ENCODE measurements around the gene IGFBP6. TPM values are rescaled to one million over a fixed set of nuclear protein-coding genes. Genes with fewer than 3 reads are reported as not detected.

The IGFBP6 gene, protein sequence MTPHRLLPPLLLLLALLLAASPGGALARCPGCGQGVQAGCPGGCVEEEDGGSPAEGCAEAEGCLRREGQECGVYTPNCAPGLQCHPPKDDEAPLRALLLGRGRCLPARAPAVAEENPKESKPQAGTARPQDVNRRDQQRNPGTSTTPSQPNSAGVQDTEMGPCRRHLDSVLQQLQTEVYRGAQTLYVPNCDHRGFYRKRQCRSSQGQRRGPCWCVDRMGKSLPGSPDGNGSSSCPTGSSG
- 10 to 100 TPM; 16.9 to 24.5 TPM for total RNA-seq
- long read RNA-seq, transcript IGFBP6-201 (4 exons, 1,169 nt) = major isoform, 8 of 9 reads
- long read RNA-seq, partial matches to known transcripts = 1 of 9 reads
- long read RNA-seq, other reads (novel, unspliced or antisense) = 0 of 9 reads

DNA sequence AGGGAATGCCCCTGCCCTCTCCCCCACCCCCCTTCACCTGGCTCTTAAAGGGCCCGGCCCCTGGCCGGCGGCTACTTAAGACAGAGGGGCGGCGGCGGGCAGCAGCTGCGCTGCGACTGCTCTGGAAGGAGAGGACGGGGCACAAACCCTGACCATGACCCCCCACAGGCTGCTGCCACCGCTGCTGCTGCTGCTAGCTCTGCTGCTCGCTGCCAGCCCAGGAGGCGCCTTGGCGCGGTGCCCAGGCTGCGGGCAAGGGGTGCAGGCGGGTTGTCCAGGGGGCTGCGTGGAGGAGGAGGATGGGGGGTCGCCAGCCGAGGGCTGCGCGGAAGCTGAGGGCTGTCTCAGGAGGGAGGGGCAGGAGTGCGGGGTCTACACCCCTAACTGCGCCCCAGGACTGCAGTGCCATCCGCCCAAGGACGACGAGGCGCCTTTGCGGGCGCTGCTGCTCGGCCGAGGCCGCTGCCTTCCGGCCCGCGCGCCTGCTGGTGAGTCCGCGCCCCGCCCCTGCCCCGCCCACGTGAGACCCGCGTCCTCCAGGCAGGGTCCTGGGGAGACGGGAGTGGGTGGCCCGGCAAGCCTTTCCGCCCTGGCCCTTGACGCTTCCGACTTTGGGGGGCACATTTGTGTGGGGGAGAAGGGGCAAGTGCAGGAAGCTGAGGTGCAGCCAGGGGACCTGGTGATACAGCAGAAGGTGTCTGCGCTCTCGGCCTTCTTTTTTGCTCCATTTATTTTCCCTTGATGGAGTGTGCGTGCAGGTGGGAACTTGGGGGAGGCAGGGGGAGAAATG is at the start of gene IGFBP6:
Gene IGFBP6, plus strand, starts transcription at position 104 of the 790 bp plus-strand sequence. Its CDS starts 51 bp downstream, at position 155.
- peak; percentile 74 for ATAC-seq
- intact Hi-C loops (cut with DNase I, micrococcal nuclease) = loop anchor here in 1 of 2 donors (5.0 kb wide), 1 partner anchor 35 kb away; no protein-coding TSS in a partner anchor
- peak; percentile 42 to 75 for DNase-seq

DNA sequence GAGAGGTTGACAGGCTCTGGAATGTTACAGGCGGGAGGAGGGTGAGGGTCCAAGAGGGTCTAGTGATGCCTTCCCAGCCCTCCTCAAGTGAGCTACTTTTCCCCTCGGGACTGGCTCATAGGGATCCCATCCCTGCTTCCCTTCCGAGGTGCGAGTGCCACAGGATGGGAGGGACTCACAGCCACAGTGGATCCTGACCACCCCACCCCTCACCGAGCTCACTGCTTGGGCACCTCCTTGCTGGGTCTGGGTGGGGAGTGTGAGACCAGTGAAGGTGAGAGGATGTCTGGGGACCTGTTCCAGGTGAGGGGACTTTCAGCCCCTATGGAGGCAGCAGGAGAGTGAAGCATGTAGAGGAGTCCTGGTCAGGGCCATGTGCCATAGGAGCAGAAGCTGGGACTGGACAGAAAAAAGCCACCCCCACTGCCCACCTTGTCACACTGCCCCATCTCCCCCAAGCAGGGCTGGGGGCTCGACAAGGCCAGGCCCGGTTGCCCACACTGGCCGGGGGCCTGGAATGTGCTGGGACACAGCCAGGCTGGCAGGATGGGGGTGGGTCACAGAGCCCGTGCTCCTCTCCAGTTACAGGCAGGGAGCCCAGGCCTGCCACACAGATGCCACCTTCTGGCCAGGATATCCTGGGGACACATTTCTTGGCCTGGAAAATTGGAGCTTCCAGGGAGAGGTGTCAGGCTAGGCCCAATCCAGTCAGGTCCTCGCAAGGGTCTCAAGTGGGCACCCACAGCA is 49.3 kb upstream of the IGFBP6 start:
- ATAC-seq = peak; percentile 10
- intact Hi-C loops (cut with DNase I, micrococcal nuclease) = no loop called here
- DNase-seq = peak; percentile 60 to 75

DNA sequence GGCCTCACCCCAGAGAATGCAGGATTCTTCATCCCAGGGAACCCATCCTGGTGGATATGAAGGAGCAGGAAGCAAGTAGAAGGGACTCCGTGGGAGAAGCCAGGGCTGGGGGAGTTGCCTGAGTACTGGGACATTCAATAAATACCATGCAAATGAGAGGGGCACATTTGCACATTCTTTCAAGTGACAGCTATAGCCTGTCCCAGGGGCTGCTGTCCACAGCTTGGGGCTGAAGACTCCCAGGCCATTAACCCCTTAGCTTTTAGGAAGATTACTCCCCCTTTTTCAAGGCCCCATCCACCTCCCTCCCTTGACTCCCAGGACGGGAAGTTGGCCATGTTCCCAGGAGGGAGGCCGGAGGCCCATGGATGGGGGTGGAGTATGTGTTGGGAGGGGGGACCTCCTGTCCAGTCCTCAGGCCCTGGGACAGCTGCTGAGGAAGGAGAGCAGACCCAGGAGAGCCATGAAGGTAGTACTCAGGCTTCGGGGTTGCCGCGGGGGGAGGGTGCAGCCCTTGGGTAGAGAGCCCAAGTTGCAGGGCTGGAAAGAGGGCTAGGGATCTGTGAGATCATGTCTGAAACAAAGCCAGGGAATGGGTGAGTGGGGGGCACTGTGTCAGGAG is 48.6 kb upstream of the IGFBP6 start:
- ATAC-seq (no peak), DNase-seq (peak; percentile 64 to 76)
- intact Hi-C loops (cut with DNase I, micrococcal nuclease) = no loop called here

DNA sequence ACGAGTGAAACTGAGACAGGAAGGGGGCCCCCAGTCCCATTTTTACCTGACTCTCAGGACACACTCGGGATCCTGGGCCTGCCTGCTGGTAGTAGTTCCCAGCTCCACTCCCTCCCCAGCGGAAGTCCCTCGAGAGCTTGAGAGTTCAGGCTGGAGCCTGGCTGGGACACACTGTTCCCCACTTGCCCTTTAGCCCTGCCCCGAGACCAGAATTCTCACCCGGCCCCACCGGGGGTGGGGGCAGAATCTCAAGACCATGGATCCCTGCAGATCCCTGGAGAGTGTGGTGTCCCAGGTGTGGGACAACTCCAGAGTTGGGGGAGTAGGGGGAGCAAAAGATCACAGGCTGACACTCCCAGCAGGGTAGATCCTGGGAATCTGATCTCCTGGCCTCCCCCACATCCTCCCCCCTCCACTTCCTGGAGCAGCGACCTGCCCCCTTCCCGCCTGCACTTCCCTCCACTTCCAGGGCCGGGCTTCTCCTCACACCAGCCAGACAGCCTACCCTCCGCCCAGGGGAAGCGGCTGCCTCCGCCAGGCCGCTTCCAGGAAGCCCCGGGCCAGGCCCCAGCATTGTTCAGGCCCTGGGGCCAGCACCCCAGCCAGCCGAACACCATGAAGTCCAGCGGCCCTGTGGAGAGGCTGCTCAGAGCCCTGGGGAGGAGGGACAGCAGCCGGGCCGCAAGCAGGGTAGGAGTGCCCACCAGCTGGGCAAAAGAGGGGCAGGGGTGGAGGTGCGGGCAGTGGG is 47.7 kb upstream of the IGFBP6 start, which contains the start of gene TNS2:
Gene TNS2, plus strand, starts transcription at position 495 of the 748 bp plus-strand sequence. Its CDS starts 121 bp downstream, at position 616.
- peak; percentile 13 for ATAC-seq
- peak; percentile 74 to 85 for DNase-seq

DNA sequence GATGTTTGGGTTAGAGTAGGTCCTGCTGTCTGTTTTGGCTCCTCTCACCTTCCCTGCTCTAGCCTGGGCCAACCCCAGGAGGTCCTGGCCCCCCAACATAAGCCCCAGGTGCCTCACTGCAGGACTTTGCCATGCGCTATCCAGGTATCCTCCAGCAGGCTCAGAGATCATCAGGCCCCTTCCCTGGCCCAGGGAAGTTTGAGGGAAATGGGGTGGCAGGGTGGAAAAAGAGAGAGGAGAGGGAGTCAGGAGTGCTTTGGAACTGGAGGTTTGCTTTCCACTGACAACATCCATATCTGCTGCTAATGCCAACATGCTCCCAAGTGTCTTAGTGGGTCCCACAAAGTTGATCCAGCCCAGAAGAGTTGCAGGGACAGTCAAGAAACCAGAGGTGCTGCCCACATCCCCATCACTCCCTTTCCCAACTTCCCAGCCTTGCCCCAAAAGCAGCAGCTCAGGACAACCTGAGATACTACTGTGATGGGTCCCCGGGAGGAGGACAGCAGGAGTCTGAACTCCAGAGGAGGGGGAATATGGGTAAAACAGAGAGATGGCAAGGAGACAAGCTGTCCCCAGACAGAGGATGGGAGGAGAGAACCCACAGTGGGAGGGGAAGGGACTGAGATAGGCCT is 46.9 kb upstream of the IGFBP6 start:
- intact Hi-C loops (cut with DNase I, micrococcal nuclease) = no loop called here
- DNase-seq (no peak), ATAC-seq (no peak)

More for the DNA sequence above, 47.7 kb upstream of the IGFBP6 start, which contains the start of gene TNS2:
- intact Hi-C loops (cut with DNase I, micrococcal nuclease) = no loop called here

DNA sequence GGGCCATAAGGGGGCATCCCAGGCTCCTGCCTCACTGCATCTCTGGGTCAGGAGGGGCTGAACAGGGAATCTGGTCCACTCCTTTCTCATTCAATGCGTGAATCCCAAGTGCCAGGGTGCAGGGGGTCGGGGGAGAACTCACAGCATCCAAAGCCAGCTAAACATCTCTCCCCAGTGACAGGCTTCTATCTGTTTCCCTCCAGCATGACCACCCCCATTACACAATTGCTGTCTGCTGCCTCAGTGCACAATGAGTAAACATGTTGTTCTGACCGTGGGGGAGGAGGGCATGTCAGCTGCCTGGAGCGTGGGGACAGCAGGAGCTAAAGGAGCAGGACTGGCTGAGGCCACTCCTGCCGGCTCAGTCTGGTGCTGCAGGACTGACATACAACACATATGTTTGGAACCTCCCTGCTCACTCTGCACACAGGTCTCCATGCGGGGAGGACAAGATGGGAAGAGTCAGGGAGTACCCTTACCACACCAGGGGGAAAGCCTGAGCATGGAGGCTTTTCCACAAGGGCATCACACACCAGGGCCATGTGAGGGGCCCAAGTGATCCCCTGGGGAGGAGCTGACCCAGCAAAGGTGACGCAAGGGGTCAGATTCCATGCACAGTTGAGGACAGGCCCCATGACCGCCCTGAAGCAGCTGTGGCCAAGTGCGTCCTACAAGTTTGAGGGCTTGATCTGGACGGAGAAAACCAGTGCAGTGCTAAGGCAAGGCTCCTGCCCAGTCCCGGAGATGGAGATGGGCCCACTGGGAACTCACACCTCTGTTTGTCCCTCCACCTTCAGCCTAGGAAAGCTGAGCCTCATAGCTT is 46.2 kb upstream of the IGFBP6 start:
- peak; percentile 45 to 82 for DNase-seq
- intact Hi-C loops (cut with DNase I, micrococcal nuclease) = no loop called here
- ATAC-seq = no peak

DNA sequence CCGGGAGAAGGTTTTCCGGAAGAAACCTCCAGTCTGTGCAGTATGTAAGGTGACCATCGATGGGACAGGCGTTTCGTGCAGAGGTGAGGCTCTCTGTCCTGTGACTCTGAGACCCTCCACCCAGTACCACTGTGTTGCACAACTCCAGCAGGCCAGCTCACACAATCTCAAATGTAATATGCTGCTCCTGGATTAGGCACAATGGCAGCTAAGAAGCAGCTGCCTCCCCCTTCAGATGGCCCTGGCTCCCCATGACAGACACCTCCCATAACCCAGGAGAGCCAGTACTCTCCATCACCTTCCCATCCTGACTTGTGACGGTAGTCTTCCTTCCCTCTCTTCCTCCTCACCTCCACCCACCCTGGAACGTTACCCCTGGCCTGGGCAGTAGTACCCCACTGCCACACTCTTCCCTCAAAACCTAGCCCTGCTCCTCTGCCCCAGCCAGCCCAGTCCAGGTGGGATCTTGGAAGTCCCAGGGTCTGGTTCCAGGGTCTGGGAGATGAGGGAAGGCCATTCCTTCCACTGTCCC is 45.5 kb upstream of the IGFBP6 start:
- intact Hi-C loops (cut with DNase I, micrococcal nuclease) = no loop called here
- DNase-seq = no peak
- ATAC-seq = no peak

DNA sequence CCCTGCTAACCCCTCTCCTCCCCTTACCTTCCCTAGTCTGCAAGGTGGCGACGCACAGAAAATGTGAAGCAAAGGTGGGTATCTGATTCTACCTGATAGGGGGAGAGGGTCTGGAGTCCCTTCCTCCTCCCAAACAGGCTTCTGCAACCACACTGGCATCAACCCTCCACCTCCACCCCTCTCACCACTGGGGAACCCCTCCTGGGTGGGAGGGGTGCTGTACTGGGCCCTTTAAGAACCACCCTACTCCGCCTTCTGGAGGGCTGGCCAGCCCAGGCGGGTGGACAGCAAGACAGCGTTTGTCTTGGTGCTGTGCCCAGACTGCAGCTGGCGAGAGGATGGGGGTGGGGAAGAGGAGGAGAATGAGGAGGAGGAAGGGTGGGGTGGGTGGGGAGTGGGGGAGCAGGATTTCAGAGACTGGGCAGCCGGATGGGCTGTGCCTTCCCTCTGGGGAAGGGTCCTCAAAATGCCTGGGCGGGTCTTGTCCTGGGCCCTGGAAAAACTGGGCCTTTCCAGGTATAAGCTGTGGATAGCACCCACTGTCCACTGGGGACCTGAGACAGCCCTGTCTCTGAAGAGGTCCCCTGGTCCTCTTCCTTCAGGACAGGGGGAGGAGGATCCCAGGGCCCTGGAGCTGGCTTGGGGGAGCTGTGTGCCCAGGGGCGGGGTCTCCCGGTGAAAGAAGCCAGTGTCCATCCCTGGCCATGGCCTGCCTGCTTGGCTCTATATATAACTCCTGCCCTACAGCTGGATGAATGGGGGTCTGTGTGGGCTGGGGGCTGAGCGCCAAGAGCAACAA is 44.8 kb upstream of the IGFBP6 start:
- intact Hi-C loops (cut with DNase I, micrococcal nuclease) = no loop called here
- DNase-seq (peak; percentile 89 to 95), ATAC-seq (peak; percentile 42)

DNA sequence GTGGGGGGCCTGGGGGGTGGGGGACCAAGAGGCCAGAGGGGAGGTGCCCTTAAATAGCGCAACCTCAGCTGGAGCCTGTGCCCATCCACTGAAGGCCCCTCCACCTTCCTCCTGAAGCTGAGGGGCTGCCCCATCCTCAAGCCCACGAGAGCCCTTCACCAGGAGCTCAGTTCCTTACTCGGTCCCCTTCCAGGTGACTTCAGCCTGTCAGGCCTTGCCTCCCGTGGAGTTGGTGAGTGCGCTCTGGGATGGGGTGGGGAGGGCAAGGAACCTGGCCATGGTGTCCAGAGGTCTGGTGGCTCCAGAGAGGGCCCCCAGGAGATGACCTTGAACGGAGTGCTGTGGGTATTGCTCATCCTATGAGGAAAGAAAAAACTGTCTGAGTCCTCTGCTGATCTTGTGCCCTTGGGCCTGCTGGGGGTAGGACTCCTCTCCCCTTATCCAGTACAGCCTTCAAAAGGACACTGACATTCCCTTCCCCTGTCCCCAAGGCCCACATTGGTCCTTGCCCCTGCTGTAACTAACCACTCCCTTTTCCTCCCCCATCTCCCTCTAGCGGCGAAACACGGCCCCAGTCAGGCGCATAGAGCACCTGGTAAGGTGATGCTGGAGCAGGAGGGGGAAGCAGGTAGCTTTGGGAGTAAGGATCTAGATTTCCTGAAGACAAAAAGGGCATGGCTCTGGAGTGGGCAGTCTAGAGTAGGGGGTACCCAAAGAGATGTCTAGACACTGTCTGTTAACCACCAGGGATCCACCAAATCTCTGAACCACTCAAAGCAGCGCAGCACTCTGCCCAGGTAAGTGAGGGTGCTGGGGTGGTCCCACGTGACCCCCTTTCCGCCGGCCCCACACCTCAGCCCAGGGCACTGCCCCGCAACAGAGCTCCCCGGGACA is 44.0 kb upstream of the IGFBP6 start:
- ATAC-seq = peak; percentile 66

DNA sequence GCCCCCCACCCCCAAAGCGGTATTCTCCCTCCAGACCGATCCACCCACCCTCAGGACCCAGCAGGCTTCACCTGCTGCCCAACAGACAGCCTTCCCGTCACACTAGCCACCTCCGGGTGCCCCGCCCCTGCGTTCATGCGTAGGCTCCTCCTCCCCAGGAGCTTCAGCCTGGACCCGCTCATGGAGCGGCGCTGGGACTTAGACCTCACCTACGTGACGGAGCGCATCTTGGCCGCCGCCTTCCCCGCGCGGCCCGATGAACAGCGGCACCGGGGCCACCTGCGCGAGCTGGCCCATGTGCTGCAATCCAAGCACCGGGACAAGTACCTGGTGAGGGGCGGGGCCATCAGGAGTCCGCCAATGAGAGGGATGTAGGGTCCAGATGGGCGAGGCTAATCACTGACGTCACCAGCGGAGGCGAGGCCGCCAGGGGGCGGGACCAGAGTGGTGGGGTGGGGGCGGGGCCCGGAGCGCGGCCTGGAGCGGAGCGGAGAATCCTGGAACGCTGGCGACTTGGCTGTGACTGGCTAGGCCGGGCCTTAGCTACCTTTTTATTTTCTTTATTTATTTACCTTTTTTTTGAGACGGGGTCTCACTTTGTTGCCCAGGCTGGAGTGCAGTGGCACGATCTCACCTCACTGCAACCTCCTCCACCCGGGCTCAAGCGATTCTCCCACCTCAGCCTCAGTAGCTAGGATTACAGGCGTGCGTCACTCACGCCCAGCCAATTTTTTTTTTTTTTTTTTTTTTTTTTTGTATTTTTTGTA is 43.2 kb upstream of the IGFBP6 start:
- intact Hi-C loops (cut with DNase I, micrococcal nuclease) = no loop called here
- ATAC-seq = peak; percentile 76
- peak; percentile 97 to 98 for DNase-seq

More for the DNA sequence above, 44.0 kb upstream of the IGFBP6 start:
- DNase-seq = peak; percentile 87 to 90
- intact Hi-C loops (cut with DNase I, micrococcal nuclease) = no loop called here

DNA sequence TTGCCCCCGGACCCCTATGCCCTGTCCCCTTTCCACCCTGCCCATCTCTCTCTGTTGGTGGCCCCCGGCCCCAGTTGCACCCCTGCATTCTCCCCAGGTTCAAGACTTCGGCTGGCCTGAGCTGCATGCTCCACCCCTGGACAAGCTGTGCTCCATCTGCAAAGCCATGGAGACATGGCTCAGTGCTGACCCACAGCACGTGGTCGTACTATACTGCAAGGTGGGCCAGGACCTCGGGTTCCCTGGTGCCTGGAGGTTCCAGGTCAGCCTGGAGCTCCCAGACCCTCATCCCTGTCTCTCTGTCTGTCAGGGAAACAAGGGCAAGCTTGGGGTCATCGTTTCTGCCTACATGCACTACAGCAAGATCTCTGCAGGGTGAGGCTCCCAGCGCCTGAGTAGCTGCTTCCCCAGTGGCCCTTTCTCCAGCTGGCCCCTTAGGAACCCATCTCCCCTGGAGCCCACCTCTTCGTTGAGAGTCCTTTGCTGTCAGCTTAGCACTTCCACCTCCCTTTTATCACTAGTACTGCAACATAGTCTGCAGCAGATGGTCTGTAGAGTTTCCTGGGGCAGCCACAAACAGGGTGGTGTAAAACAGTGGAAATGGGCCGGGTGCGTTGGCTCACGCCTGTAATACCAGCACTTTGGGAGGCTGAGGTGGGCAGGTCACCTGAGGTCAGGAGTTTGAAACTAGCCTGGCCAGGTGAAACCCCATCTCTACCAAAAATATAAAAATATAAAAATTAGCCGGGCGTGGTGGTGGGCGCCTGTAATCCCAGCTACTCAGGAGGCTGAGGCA is 41.8 kb upstream of the IGFBP6 start:
- intact Hi-C loops (cut with DNase I, micrococcal nuclease) = no loop called here
- DNase-seq = no peak
- no peak for ATAC-seq

DNA sequence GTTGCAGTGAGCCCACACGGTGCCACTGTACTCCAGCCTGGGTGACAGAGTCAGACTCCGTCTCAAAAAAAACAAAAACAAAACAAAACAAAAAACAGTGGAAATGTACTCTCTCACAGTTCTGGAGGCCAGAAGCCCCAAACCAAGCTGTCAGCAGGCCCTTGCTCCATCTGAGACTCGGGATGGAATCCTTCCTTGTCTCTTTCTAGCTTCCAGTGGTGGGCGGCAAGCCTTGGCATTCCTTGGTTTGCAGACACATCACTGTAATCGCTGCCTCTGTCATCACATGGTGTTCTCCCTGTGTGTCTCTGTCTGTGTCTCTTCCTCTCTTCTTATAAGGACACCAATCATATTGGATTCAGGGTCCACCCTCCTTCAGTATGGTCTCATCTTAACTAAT is 41.2 kb upstream of the IGFBP6 start:
- intact Hi-C loops (cut with DNase I, micrococcal nuclease) = no loop called here
- DNase-seq (no peak), ATAC-seq (no peak)

DNA sequence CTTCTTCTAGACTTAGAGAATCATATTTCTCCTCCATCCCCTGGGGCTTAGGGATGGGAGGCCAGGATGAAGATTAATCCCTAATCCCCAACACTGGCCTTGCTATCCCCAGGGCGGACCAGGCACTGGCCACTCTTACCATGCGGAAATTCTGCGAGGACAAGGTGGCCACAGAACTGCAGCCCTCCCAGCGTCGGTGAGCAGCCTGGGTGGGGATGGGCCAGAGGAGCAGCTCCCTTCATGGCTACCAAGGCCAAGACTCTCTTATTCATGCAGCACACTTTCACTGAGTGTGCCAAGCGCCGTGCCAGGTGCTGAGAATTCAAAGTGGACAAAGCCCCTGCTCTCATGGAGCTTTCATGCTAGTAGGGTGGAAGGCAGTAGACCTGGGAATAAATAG is 40.6 kb upstream of the IGFBP6 start:
- ATAC-seq (no peak), DNase-seq (no peak)
- intact Hi-C loops (cut with DNase I, micrococcal nuclease) = no loop called here
